HL-60 (cell line): Measurements from ENCODE around the gene PRKAR1B.

Experiments
- CTCF ChIP-seq: IDR thresholded peaks from one replicate; pipeline ENCODE4 v1.5.1; 2011; ENCODE audit warnings: low read length, control low read depth, inconsistent platforms; ENCODE audit not compliant: insufficient read depth
- GABPA ChIP-seq: IDR thresholded peaks from 2 replicates; pipeline ENCODE4 v1.6.1; 2012; ENCODE audit warnings: low read depth
- POLR2AphosphoS5 ChIP-seq: IDR thresholded peaks from 2 replicates; pipeline ENCODE4 v1.6.1; 2012; ENCODE audit warnings: low read depth
- REST ChIP-seq: IDR thresholded peaks from 2 replicates; pipeline ENCODE4 v1.6.1; 2012; ENCODE audit warnings: low read depth; ENCODE audit not compliant: insufficient replicate concordance

- TF ChIP-seq POLR2AphosphoS5 (no peak), CTCF (no peak), REST (no peak), GABPA (no peak)
Measured at GRCh38 chr7:575425-576366, 151.4 kb downstream of the PRKAR1B start.
